AG09319 (cell line): Measurements from ENCODE around the gene EMC8.

Experiments
- DNase-seq: peaks from one replicate; pipeline ENCODE4 v3.0.0-alpha.2; 2010; ENCODE audit warnings: low read depth; ENCODE audit errors: extremely low read depth
- CTCF ChIP-seq: IDR thresholded peaks from 2 replicates; pipeline ENCODE4 v1.5.1; 2011; ENCODE audit warnings: low read depth, mild to moderate bottlenecking, inconsistent platforms, low read length, moderate library complexity

EMC8 gene

GRCh38 chr16:85833219-85833920 is 34.0 kb upstream of the EMC8 start:
- no peak for DNase-seq
- TF ChIP-seq CTCF = no peak

- no peak for TF ChIP-seq CTCF
- no peak for DNase-seq
These were observed 33.4 kb upstream of the EMC8 start for GRCh38 chr16:85832570-85833218.

- no peak for DNase-seq
- TF ChIP-seq CTCF = no peak
These were observed 31.5 kb upstream of the EMC8 start for GRCh38 chr16:85830821-85831220.

- DNase-seq = no peak
- TF ChIP-seq CTCF = no peak
These were observed 30.6 kb upstream of the EMC8 start for GRCh38 chr16:85829751-85830445.

- no peak for TF ChIP-seq CTCF
- no peak for DNase-seq
These were observed 29.9 kb upstream of the EMC8 start for GRCh38 chr16:85829171-85829719.

GRCh38 chr16:85828166-85828565 is 28.8 kb upstream of the EMC8 start:
- TF ChIP-seq CTCF = no peak

More at GRCh38 chr16:85828166-85828565, 28.8 kb upstream of the EMC8 start:
- no peak for DNase-seq
